Measurements from ENCODE around the gene HOXD9.

GRCh38 chr2:176167398-176167797 is 44.9 kb downstream of the HOXD9 start:
- TF ChIP-seq CTCF (IDR thresholded peaks at IDR 0.05) (no peak), POLR2A (IDR thresholded peaks at IDR 0.05) (no peak)
